Stimulated activated CD4-positive, alpha-beta T cell treated with anti-CD3 and anti-CD28 coated beads, TNF-alpha, amount 100 ng/mL, for 48 hours (primary cell): ENCODE data around the gene TUBGCP6.
"Not testable (repeated sequence)": the region's sequence is repeated elsewhere in the genome, so short reads cannot be mapped to it uniquely, and the experiment has no call there.

Source experiments
- DNase-seq, 3 donors: peaks; one replicate each; pipeline ENCODE4 v3.0.0-alpha.2; 2020; ENCODE audit warnings: low read depth in 3 of 3

TUBGCP6 gene

GRCh38 chr22:50169181-50169759 lies 75.6 kb downstream of the TUBGCP6 start:
- no peak for DNase-seq

- DNase-seq = not testable (repeated sequence)
These were observed 76.2 kb downstream of the TUBGCP6 start for GRCh38 chr22:50168490-50169180.

GRCh38 chr22:50167689-50168489 lies 76.9 kb downstream of the TUBGCP6 start:
- no peak for DNase-seq
